HCT116 (cell line): ENCODE results near the gene ACTRT2. TPM values are rescaled to one million over a fixed set of nuclear protein-coding genes. Genes with fewer than 3 reads are reported as not detected.

Experiments
- ATAC-seq: fragments of 200-7000 bp; cut with Tn5 transposase; 2 replicates; pipeline ENCODE4 v1.9.1; 2020; ENCODE audit warnings: mild to moderate bottlenecking, moderate library complexity
- BruUV-seq: library from RNA; stranded (reverse); fragments of 400-500 nt; replicated peaks from 2 replicates; lab custom pipeline; 2021; lab: Mats Ljungman, UMichigan
- CTCF ChIA-PET: fragments of 300-600 bp; sonication (Branson Sonifier 250); formaldehyde crosslinking; loops from one replicate; lab custom pipeline; 2021; ENCODE audit warnings: antibody characterized with exemption; lab: Charles Lee
- POLR2A ChIA-PET: fragments of 300-600, 350-600 bp; sonication (Branson Sonifier 250); formaldehyde crosslinking; loops from one replicate; lab custom pipeline; 2021; ENCODE audit warnings: antibody characterized with exemption; lab: Charles Lee
- RAD21 ChIA-PET, 2 experiments: fragments of 300-600 bp; sonication (Branson Sonifier 250); formaldehyde crosslinking; loops; one replicate each; lab custom pipeline; 2023; ENCODE audit warnings: low total read pairs in 2 of 2; ENCODE audit not compliant: uncharacterized antibody in 2 of 2, unreplicated experiment in 2 of 2, low non-redundant PET in 1 of 2; lab: Charles Lee
- DNase-seq: peaks from one replicate; pipeline ENCODE4 v3.0.0-alpha.2; 2010; ENCODE audit warnings: low read depth, low spot score
- H2AFZ ChIP-seq: fragments of 200-600 bp; shearing (Covaris generic), sonication (generic); 2 replicates; pipeline ENCODE4 v1.6.1; 2017; ENCODE audit warnings: low read depth, mixed run types, mixed read lengths, antibody characterized with exemption, low read length; ENCODE audit not compliant: poor library complexity, severe bottlenecking
- H3K27ac ChIP-seq: 2 replicates; pipeline ENCODE4 v1.5.1; 2012; ENCODE audit warnings: low read depth, low read length
- H3K27me3 ChIP-seq: fragments of 200-600 bp; sonication (generic); 2 replicates; pipeline ENCODE4 v1.6.1; 2016; ENCODE audit warnings: mixed run types, low read length, mixed read lengths; ENCODE audit not compliant: insufficient read depth
- H3K36me3 ChIP-seq, 2 experiments: fragments of 200-500 bp in 1 of 2; fragments of 200-600 bp in 1 of 2; sonication (Bioruptor generic) in 1 of 2; sonication (generic) in 1 of 2; 2 replicates each; pipeline versions ENCODE4 v1.5.1 to v1.6.1; 2014 to 2016; ENCODE audit warnings: low read length in 2 of 2, inconsistent platforms in 1 of 2, mixed read lengths in 1 of 2, mixed run types in 1 of 2; ENCODE audit not compliant: insufficient read depth in 2 of 2, control insufficient read depth in 1 of 2
- H3K4me1 ChIP-seq, 2 experiments: fragments of 200-600 bp in 1 of 2; sonication (generic) in 1 of 2; 2 replicates each; pipeline versions ENCODE4 v1.5.1 to v1.6.1; 2012 to 2017; ENCODE audit warnings: low read length in 2 of 2, inconsistent platforms in 1 of 2, mild to moderate bottlenecking in 1 of 2, mixed read lengths in 1 of 2, mixed run types in 1 of 2, moderate library complexity in 1 of 2; ENCODE audit not compliant: insufficient read depth in 2 of 2, control insufficient read depth in 1 of 2
- H3K4me2 ChIP-seq: fragments of 200-600 bp; sonication (generic); 2 replicates; pipeline ENCODE4 v1.6.1; 2017; ENCODE audit warnings: mixed run types, low read length, mixed read lengths
- H3K4me3 ChIP-seq, 2 experiments: fragments of 200-600 bp in 1 of 2; sonication (generic) in 1 of 2; replicated peaks in 1 of 2; 2 replicates each; pipeline ENCODE4 v1.5.1; 2011 to 2016; ENCODE audit warnings: low read length in 2 of 2, control low read depth in 1 of 2, low read depth in 1 of 2, mild to moderate bottlenecking in 1 of 2, mixed read lengths in 1 of 2, mixed run types in 1 of 2
- H3K79me2 ChIP-seq: fragments of 200-600 bp; sonication (generic); 2 replicates; pipeline ENCODE4 v1.6.1; 2017; ENCODE audit warnings: mild to moderate bottlenecking, mixed run types, low read length, moderate library complexity, mixed read lengths; ENCODE audit not compliant: insufficient read depth
- H3K9ac ChIP-seq: fragments of 200-600 bp; sonication (generic); 2 replicates; pipeline ENCODE4 v1.6.1; 2016; ENCODE audit warnings: low read length, mixed read lengths
- H3K9me2 ChIP-seq: fragments of 200-600 bp; sonication (generic), shearing (Covaris generic); 2 replicates; pipeline ENCODE4 v1.6.1; 2017; ENCODE audit warnings: mixed run types, mild to moderate bottlenecking, moderate library complexity; ENCODE audit not compliant: insufficient read depth
- H3K9me3 ChIP-seq, 2 experiments: fragments of 200-500 bp in 1 of 2; fragments of 200-600 bp in 1 of 2; sonication (Bioruptor generic) in 1 of 2; sonication (generic) in 1 of 2; 2 replicates each; pipeline ENCODE4 v1.6.1; 2014 to 2017; ENCODE audit warnings: low read length in 2 of 2, mixed read lengths in 2 of 2, inconsistent platforms in 1 of 2, low read depth in 1 of 2, mild to moderate bottlenecking in 1 of 2, mixed run types in 1 of 2, moderate library complexity in 1 of 2; ENCODE audit not compliant: control insufficient read depth in 1 of 2, insufficient read depth in 1 of 2
- H4K20me1 ChIP-seq: fragments of 200-600 bp; sonication (generic), shearing (Covaris generic); 2 replicates; pipeline ENCODE4 v1.6.1; 2017; ENCODE audit warnings: mixed run types, mild to moderate bottlenecking, moderate library complexity; ENCODE audit not compliant: insufficient read depth
- ATF3 ChIP-seq: IDR thresholded peaks from 2 replicates; pipeline ENCODE4 v1.6.1; 2012
- CBX3 ChIP-seq: IDR thresholded peaks from 2 replicates; pipeline ENCODE4 v1.6.1; 2012; ENCODE audit warnings: low read depth
- CEBPB ChIP-seq: IDR thresholded peaks from 2 replicates; pipeline ENCODE4 v1.6.1; 2012; ENCODE audit warnings: low read depth
- CTCF ChIP-seq, 3 experiments: fragments of 200-600 bp in 1 of 3; sonication (generic) in 1 of 3; IDR thresholded peaks in 2 of 3; conservative IDR thresholded peaks in 1 of 3; 2 replicates each; pipeline ENCODE4 v1.5.1; 2012 to 2017; ENCODE audit warnings: low read depth in 2 of 3, low read length in 2 of 3, antibody characterized with exemption in 1 of 3, borderline replicate concordance in 1 of 3, control low read depth in 1 of 3, mild to moderate bottlenecking in 1 of 3, mixed read lengths in 1 of 3, mixed run types in 1 of 3, moderate library complexity in 1 of 3; ENCODE audit not compliant: insufficient read depth in 1 of 3
- EGR1 ChIP-seq: IDR thresholded peaks from 2 replicates; pipeline ENCODE4 v1.6.1; 2012; ENCODE audit warnings: low read depth
- EZH2 ChIP-seq: fragments of 200-600 bp; sonication (generic); IDR thresholded peaks from 2 replicates; pipeline ENCODE4 v1.6.1; 2017; ENCODE audit warnings: antibody characterized with exemption, mixed run types
- EZH2phosphoT487 ChIP-seq: fragments of 200-600 bp; IDR thresholded peaks from 2 replicates; pipeline ENCODE4 v1.6.1; 2018; ENCODE audit warnings: antibody characterized with exemption, borderline replicate concordance
- FOSL1 ChIP-seq: IDR thresholded peaks from 2 replicates; pipeline ENCODE4 v1.6.1; 2012; ENCODE audit warnings: low read depth
- MAX ChIP-seq: IDR thresholded peaks from 2 replicates; pipeline ENCODE4 v1.6.1; 2012
- POLR2A ChIP-seq: IDR thresholded peaks from 2 replicates; pipeline ENCODE4 v1.7.0; 2011; ENCODE audit warnings: borderline replicate concordance; ENCODE audit not compliant: insufficient read depth, insufficient read length; ENCODE audit errors: extremely low read depth
- POLR2AphosphoS5 ChIP-seq: IDR thresholded peaks from 2 replicates; pipeline ENCODE4 v1.6.1; 2011; ENCODE audit warnings: mild to moderate bottlenecking, low read depth, low read length, moderate library complexity
- RAD21 ChIP-seq: IDR thresholded peaks from 2 replicates; pipeline ENCODE4 v1.6.1; 2012; ENCODE audit warnings: low read depth, mild to moderate bottlenecking
- REST ChIP-seq: IDR thresholded peaks from 2 replicates; pipeline ENCODE4 v1.6.1; 2012; ENCODE audit warnings: low read depth
- SP1 ChIP-seq: IDR thresholded peaks from 2 replicates; pipeline ENCODE4 v1.6.1; 2012; ENCODE audit warnings: low read depth
- SRF ChIP-seq: IDR thresholded peaks from 2 replicates; pipeline ENCODE4 v1.6.1; 2012; ENCODE audit warnings: low read depth
- YY1 ChIP-seq: IDR thresholded peaks from 2 replicates; pipeline ENCODE4 v1.6.1; 2011; ENCODE audit warnings: low read length, low read depth, moderate library complexity, mild to moderate bottlenecking; ENCODE audit not compliant: insufficient replicate concordance; ENCODE audit errors: extremely low read depth
- ZBTB33 ChIP-seq: IDR thresholded peaks from 2 replicates; pipeline ENCODE4 v1.6.1; 2011; ENCODE audit warnings: mild to moderate bottlenecking, low read length, moderate library complexity; ENCODE audit not compliant: insufficient replicate concordance; ENCODE audit errors: extremely low read depth
- ZFX ChIP-seq: fragments of 450-650 bp; IDR thresholded peaks from 2 replicates; pipeline ENCODE4 v1.6.1; 2017
- ZNF274 ChIP-seq: fragments of 200-500 bp; sonication (Bioruptor generic); IDR thresholded peaks from 2 replicates; pipeline ENCODE4 v1.6.1; 2014; ENCODE audit warnings: mild to moderate bottlenecking, low read depth, low read length, inconsistent platforms
- intact Hi-C: fragments of 100-400 bp; cut with micrococcal nuclease; formaldehyde crosslinking; loops from 2 replicates; pipeline ENCODE4 v1.10.0; 2022
- total RNA-seq: library from RNA; stranded (reverse); gene quantifications from one replicate; pipeline ENCODE4 v1.2.1, GENCODE V29; 2021; ENCODE audit not compliant: unreplicated experiment

The ACTRT2 gene
- total RNA-seq, 1 experiment from 2014 or later, result not detected

GRCh38 chr1:2978691-2979190, 42.5 kb upstream of the ACTRT2 start:
- Histone ChIP-seq H3K4me2 (no peak overlapping the region), H3K4me3 (no peak overlapping the region), H3K27me3 (no peaks in the 10 kb centered on the region), H2AFZ (no peak overlapping the region), H3K36me3 (no peaks in the 10 kb centered on the region), H3K79me2 (no peaks in the 10 kb centered on the region), H4K20me1 (no peaks in the 10 kb centered on the region), H3K9me3 (no peaks in the 10 kb centered on the region), H3K9ac (no peak overlapping the region), H3K4me1 (no peaks in the 10 kb centered on the region), H3K27ac (no peak overlapping the region), H3K9me2 (no peaks in the 10 kb centered on the region)
- TF ChIP-seq RAD21, result no peak
- TF ChIP-seq CBX3, result no peak
- TF ChIP-seq SRF, result no peak
- no peak for TF ChIP-seq ATF3
- no peak for TF ChIP-seq CEBPB
- no peak for TF ChIP-seq EZH2
- TF ChIP-seq CTCF (IDR thresholded peaks at IDR 0.05 in 2 of 3, conservative IDR thresholded peaks at IDR 0.05 in 1 of 3; ENCODE audit: borderline replicate concordance in 1 of 3, insufficient read depth in 1 of 3, low read depth in 2 of 3, low read length in 2 of 3), result no peak
- no peak for TF ChIP-seq ZBTB33
- TF ChIP-seq EGR1, result no peak
- TF ChIP-seq YY1, result no peak
- TF ChIP-seq EZH2phosphoT487, result no peak
- no peak for TF ChIP-seq REST
- no peak for TF ChIP-seq POLR2AphosphoS5
- TF ChIP-seq ZFX, result no peak
- no peak for TF ChIP-seq SP1
- TF ChIP-seq FOSL1, result no peak
- no peak for TF ChIP-seq ZNF274
- no peak for TF ChIP-seq MAX
- TF ChIP-seq POLR2A, result no peak
- intact Hi-C loops, result no loop called here
- POLR2A ChIA-PET, result no interaction called here
- CTCF ChIA-PET, result no interaction called here
- RAD21 ChIA-PET, result no interaction called here
- no peak for DNase-seq
- no TSS peak for BruUV-seq
- no peak for ATAC-seq
